ENCODE results near the gene EFCC1.

Gene EFCC1

DNA sequence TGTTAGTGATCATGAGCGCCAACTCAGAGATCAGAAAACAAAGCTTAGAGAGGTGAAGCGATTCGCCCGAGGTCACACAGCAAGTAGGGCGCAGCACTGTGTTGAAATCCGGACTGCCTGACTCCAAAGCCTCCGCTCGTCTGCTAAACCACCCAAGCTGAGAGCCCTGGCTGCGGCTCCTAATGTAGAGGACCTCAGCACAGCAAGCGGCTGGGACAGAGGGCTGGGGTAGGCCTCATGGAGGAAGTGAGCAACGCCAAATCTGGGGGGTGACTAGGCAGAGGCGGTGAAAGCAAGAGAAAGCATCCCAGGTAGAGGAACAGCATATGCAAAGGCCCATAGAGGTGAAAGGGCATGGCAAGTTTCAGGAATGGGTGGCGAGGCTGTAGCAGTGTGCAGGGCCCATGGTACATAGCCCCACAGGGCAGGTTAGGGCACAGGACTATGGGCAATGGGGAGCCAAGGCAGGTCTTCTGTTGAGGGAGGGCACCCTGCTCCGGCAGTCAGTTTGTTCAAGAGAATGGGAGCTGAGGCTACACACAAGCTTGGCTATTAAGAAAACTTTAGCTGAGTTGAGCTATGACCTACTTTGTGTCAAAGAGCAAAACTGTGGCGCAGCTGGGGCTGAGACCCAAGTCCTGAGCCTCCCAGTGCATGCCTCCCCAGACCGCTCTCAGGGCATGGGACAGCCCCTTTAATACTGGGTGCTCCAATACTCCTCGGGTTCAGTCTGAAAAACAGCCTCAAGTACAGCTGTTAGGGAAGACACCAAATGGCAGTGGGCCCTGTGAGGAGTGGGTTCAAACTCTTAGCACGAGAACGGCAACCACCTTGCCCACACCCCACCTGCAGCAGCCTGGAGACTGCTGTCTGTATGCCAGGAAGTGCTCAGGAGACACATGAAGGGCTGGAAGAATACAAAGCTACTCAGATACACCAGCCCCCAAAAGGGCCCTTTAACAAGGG is 6.2 kb upstream of the EFCC1 start:
- DNase-seq = no peak

DNA sequence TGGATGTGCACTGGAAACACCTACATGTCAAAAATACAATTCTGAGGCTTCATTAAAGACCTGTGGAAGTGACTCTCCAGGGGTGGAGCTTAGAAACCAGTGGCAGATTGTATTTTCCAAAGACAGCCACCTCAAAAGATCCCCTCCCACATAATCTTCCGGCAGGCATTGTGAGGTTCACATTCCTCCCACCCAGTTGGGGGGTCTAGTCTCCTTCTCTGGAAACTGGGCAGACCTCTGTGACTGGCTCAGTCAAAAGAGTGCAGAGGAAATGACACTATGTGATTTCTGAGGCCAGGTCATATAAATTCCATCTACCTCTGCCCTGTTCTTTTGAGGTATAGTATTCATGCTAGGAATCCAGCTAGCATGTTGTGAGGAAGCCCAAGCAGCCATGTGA is 5.4 kb upstream of the EFCC1 start:
- DNase-seq = no peak

DNA sequence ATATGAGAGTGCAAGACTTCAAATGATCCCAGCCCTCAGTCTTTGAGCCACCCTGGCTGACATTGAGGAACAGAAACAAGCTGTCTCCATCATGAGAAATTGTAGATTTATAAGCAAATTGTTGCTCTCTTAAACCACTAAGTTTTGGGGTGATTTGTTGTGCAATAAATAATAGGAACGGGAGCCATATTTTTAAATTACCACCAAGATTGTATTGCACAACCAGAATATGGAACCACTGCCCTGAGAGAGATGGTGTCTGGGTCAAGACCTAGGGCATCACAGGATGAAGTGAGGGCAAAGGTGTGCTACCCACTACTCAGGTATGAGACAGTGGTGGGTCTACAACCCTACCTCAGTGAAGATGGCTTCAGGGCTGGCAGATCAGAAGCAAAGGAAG is 4.9 kb upstream of the EFCC1 start:
- DNase-seq = no peak

DNA sequence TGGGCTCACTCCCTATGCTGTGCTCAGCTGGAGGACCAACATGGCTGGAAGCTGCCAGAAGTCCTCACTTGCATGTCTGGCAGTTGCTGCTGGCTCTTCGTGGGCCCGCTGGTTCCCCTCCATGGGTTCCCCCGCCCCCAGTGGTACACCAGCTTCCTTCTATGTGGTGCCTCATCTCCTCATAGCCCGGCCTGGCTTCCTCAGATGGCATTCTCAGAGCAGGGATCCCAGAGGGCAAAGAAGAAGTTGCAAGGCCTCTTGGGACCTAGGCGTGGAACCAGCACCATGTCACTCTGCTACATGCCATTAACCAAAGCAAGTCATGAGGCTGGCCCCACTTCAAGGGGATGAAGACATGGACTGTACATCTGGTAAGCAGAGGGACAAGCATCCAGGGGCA is 4.4 kb upstream of the EFCC1 start:
- no peak for DNase-seq

DNA sequence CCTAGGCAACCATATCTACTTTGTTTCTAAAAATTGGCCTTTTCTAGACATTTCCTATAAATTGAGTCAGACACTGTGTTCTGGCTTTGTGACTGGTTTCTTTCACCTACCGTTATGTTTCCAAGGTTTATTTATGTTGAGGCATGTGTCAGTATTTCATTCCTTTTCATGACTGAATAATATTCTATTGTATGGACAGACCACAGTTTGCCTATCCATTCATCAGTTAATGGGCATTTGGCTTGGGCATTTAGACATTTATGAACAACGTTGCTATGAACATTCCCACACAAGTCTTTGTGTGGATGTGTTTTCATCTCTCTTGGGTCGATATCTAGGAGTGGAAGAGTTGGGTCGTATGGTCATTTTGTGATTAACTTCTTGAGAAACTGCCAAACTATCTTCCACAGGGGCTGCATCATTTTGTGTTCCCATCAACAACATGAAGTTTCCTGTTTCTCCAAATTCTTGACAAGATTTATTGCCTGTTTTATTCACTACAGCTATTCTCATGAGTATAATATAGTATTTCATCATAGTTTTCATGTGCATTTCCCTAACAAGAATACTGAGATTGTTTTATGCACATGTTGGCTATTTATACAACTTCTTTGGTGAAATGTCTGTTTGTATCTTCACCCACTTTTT is 3.5 kb upstream of the EFCC1 start:
- no peak for DNase-seq

DNA sequence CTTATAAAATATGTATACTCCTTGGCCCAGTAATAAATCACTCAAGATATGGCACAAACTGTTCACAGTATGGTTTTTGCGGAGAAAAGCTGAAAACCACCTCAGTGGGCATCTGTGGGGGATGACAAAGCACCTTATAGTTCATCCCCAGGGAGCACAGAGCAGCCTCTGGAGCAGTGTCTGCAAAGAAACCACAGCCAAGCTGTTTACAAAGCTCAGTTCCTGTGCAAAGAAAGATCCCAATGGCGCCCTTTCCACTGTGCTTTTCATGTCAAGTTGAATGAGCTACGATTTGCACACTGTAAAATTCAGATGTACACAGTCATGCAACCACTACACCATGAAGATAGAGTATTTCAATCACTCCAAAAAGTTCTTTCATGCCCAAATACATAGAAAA is 2.5 kb upstream of the EFCC1 start:
- no peak for DNase-seq

DNA sequence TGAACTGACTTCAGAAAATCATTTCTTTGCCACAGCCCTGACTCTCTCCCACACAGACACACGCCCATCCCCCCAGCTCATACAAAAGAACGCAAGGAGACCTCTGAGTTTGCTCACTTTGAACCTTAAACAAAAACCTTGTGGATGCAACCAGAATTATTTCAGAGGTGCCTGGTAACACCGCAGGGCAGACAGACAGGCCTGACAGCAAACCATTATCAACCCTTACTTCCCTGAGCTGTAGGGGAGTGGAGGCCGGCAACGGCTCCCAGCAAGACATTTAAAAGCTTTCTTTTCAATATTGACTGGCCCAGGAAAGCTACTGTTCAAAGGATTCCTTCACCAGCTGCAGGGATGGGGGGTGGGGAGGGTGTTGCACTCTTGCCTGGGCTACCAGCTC is 2.0 kb upstream of the EFCC1 start:
- no peak for DNase-seq

DNA sequence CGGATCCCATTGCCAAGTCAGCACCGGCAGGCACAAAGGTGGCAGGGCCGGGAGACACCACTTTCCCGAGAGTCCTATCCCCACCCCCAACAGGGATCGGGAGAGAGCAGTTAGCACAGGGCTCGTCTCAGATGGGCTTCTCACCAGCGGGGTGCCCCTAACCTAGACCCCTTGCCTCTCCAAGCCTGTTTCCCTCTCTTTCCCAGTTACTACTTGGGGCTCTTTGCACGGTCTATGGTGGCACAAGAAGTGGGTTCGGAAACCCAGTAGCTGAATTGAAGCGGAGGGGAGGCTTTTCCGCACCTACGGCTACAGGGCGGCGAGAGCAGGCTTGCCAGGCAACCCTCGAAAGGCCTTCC is 383 bp upstream of the EFCC1 start:
- no peak for DNase-seq

DNA sequence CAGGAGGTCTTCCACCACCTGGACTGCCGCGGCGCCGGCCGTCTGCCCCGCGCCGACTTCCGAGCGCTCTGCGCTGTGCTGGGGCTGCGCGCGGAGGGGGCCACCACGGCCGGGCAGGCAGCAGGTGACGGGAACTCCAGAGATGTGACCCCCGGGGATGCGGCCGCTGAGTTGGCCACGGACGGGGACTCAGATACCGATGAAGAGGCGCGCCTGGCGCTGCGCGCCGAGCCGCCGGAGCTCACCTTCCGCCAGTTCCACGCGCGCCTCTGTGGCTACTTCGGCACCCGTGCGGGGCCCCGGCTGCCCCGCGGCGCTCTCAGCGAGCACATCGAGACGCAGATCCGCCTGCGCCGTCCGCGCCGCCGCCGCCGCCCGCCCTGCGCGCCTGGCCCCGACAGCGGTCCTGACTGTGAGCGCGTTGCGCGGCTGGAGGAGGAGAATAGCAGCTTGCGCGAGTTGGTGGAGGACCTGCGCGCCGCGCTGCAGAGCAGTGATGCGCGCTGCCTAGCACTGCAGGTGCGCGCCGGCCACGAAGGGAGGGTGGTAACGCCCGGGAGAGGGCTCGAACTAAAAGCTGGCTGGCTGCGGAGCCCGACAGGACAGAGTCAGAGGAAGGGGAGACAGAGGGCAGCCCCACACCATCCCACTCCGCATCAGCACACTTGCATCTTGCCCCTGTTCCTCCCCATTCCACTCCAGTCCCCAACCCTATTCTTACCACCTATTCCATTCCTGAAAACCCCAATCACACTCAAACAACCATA is 885 bp downstream of the EFCC1 start:
- no peak for DNase-seq

DNA sequence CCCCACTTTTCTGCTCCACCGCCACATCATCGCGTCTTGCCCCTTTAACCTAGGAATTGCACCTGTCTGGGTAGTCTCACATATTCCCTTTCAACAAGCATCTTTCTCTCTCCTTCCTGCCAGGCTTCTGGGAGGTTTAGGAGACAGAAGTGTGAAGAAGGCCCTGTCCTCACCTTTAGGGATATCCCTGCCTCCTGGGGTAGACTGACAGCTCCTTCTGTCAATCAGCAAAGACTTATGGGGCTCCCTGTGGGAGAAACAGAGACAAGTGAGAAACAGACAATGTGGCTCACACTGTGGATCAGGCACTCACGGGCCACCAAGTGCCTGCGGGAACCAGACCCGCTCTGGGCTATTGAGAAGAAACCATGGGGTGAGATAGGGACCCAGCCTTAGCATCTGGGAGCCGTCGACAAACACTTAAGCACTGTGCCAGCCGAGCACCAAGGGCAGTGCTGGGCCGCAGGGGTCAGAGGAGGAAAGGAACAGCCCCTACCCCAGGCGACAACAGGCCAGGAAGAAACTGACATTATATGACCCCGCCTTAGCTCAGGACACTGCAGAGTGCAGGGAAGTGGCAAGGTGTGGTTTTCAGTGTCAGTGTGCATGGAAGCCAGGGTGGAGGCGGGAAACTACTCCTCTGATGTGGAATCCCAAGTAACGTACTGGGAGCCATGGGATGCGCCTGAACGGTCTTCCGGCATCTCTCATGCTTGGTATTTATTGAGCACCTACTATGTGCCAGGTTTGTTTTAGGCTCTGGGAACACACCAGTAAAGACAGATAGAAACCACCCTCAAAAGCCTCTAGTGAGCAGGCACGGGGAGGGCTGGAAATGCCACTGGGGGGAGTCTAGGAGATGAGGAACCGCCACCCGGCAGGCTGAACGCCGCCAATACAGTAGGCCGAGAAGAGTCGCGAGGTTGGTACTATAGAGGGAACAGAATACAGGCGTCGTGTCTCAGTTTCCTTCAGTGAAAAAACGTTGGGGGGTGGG is 1.8 kb downstream of the EFCC1 start:
- DNase-seq = no peak

DNA sequence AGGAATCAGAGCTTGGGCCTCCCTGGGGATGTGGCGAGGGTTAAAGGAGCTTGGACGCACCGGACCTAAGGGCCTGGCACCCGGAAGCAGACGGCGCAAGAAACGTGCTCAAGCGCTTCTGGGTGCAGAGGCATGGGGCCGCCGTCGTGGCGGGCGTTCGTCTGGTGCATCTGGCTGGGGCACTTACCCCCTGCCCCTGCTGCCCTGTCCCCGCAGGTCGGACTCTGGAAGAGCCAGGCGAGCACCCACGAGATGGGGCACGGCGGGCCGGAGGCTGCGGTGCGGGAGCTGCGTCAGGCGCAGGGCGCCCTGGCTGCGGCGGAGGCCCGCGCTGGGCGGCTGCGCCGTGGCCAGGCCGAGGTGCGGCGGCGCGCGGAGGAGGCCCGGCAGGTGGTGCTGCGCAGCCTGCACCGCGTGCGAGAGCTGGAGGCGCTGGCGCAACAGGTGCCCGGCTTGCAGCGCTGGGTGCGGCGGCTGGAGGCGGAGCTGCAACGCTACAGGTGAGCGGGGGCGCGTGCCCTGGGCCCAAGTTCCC is 2.5 kb downstream of the EFCC1 start:
- DNase-seq = peak; percentile 31 to 93 (median 90)

DNA sequence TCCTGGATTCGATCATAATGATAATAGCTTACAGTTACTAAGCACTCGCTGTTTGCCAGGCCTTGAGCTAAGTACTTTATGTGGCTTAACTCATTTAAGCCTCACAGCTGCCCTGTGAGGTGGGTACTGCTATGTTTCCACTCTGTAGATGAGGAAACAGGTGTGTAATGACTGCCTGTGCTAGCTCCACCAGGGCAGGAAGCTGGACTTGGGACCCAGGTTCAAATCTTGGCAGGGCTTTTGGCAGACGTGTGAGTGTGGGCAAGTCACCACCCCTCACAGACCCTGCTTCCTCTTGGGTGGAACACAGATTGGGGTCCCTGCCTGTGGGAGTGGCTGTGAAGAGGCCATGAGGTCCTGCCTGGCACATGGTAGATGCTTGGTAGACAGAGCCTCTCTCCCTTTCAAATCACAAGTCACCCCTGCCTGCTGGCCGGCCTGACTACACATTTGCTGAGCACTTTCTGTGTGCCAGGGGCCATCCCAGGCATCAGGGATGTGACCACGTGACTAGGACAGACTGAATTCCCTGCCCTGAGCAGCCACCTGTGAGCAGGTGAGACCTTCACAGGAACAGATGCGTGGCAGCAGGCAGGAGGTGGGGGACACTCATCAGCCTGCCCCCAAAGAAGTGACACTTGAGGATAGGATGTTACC is 3.7 kb downstream of the EFCC1 start:
- DNase-seq = peak in 2 of 3 experiments; percentile 35 to 64

DNA sequence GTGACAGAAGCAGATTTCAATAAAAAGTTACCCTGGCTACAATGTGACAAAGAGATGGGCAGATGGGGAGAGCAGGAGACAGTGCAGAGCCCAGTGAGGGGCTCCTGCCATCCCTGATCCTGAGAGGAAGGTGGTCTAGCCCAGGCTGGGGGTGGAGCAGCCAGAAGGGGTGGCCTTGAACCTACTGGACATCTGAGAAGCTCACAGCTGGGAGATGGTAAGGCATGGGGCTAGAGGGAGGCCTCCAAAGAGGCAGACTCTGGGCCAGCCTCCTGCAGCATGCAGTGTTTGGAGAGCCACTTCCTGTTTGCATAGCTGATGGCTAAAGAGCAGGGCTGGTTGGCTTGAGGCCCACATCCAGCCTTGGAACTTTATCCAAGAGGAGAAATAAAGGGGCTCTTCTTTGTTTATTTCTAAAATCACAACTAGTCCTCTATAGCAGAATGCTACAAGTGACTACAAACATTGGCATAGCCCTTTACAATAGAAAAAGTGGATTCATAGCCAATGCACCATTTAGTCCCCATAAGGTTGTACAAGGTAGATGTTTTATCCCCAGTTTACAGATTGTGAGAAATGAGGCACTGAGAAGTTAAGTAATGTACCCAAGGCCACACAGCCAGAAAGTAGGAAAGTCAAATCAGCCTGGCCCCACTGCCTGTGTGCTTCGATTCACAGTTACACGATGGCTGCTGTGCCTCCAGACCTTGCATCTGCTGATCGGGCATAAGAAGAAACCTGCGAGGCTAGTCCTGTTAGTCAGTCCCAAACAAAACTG is 4.6 kb downstream of the EFCC1 start:
- DNase-seq = peak in 2 of 3 experiments; percentile 36 to 61

DNA sequence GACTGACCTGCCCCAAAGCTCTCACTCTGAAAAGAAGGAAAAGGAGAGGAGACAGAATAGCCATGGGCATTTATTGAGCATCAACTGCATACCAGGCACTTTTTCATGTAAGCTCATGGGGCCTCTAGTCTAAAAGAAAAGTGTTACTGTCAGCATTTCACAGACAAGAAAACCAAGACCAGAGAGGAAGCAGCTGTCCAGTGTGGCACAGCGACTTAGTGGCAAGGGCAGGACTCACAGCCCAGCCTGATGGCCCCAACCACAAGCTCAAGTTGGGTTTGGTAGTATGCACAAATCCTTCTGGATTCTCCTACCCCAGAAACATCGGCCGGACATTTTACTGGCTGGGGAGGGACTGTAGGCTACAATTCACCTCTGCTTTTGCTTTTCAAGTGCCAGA is 5.8 kb downstream of the EFCC1 start:
- no peak for DNase-seq

DNA sequence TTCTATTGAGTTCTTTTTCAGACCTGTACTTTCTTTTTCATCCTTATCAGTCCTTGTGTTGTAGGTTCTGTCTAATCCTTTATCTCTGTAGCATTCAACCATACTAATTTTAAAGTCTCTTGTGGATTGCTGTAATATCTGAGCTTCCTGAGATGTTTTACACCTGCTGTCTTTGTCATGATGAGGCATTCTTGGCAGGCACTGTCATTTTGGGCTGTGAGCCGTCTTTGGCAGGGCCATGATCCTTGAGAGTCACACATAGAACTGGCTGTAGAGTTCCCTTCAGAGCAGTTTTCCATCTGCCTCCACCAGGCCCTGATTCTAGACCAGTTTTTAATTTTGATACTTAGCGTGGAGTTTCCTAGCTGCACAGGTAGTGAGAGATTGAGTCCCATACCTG is 6.7 kb downstream of the EFCC1 start:
- DNase-seq = no peak

DNA sequence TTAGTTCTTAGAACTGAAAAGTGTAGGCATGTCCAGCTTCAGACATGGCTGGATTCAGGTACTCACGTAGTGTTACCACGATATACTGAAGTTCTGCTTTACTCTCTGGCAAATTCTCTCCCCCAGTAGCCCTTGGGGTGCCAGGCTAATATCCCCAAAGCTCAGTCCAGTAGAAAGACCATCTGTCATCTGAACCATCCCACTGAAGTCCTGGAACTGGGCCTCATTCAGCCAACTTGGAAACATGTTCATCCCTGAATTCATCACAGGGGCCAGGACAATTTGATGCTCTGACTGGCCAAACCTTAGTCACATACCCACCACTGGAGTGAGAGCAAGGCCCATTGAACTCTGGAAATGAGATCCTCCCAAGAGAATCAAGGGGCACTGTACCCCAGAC is 8.2 kb downstream of the EFCC1 start:
- DNase-seq = no peak

DNA sequence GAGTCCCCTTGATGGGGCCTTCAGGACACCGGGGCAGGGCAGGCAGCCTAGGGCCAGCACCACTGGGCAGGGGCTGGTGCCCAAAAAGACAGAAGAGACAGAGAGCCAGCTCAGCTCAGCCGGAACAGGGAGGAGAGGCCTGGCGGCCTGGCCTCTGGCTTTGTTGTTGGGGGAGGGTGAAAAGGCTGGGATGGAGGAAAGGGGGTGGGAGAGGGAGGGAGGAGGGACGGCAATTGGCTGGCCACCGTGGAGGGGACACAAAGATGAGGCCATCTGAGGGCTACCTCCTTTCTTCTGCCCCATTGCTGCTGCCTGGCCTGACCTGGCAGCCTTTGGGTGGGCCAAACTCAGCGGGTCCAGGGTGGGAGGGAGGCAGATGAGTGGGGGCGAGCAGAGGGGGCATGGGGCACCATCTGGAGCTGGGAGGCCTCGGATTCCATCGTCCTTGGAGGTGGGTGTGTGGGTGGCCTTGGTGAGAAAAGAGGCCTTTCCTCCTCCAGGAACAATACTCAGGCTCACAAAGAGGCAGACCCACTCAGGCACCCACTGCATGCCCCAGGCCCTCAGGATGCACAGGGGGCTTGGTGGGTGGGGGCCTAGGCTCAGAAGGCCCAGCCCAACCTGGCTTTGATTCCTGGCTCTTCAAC is 9.3 kb downstream of the EFCC1 start:
- DNase-seq = no peak

DNA sequence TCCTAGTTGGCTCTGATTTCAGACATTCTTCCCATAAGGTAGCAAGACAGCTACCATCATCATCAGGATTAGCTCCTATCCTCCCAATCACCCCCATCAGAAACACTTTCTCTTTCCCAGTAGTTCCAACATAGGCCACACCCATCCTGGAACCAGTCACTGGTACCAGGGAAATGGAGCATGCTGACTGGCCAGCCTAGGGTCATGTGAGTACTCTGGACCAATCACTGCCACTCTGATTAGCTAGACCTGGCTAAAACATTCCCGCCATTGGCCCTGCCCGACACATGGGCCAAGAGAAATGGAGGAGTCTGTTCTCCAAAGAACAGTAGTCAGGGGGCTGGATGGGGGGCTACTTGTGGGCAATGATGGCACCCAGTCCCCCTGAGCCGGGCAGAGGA is 12.4 kb downstream of the EFCC1 start:
- DNase-seq = no peak

DNA sequence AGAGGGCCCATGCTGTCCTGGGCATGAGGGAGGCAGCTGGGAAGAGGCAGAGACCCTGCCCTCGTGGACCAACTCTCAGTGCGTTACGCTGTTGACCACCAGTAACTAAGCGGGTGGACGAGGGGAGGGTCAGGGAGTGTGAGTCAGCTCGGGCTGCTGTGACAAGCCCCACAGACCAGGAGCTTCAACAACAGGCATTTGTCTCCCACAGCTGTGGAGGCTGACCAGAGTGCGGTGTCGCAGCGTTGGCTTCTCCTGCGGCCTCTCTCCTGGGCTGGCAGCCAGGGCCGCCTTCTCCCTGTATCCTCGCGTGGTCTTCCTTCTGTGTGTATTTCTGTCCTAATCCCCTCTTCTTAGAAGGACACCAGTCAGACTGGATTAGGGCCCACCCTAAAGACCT is 13.0 kb downstream of the EFCC1 start:
- DNase-seq = no peak

DNA sequence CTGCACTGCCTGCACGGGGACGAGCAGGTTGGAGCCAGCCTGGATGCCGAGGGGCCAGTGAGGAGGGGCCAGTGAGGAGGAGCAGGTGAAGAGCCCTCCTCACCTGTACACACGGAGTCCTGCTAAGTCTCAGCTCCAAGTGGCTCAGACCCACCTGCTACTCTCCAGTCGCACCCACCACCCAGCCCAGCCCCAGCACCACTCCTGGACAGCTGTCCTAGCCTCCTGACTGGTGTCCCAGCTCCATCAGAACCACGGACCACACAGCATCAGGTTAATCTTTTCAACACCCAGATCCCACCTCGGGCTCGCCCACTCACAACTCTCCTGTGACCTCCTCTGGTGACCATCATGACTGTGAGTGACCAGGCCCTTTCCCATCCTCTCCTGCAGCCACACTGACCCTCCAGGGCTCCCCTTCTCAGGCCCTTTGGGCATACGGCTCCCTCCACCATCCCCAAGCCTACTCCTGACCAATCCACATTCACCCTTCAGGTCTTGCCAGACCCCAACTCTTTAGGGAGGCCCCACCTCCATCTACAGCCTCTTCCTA is 13.8 kb downstream of the EFCC1 start:
- no peak for DNase-seq
